Activated CD4-positive, alpha-beta T cell treated with anti-CD3 and anti-CD28 coated beads, Interleukin-2, amount 50 U/mL, for 24 hours (primary cell): ENCODE data around the gene RALGAPB.
"Not testable (repeated sequence)": the region's sequence is repeated elsewhere in the genome, so short reads cannot be mapped to it uniquely, and the experiment has no call there.

Source experiments
- DNase-seq, 2 donors: peaks; one replicate each; pipeline ENCODE4 v3.0.0-alpha.2; 2020; ENCODE audit warnings: low read depth in 1 of 2, low spot score in 1 of 2

RALGAPB gene

DNA sequence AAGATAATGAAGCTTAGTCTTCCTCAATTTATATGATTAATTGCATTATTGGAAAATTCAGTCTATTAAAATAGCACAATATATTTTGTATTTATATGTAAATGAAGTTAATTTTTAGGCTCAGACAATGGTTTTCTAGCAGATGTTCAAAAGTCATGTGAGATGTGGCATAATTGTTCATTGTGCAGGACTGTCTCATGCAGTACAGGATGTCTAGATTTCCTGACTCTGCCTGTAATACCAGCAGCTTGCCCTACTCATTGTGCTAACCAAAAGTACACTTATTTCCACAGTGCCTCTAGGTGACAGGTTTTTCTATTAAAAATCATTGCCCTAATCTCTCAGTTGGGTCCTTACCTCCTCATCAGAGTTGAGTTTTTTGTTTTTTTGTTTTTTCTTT is 12.4 kb downstream of the RALGAPB start:
- DNase-seq, result no peak

DNA sequence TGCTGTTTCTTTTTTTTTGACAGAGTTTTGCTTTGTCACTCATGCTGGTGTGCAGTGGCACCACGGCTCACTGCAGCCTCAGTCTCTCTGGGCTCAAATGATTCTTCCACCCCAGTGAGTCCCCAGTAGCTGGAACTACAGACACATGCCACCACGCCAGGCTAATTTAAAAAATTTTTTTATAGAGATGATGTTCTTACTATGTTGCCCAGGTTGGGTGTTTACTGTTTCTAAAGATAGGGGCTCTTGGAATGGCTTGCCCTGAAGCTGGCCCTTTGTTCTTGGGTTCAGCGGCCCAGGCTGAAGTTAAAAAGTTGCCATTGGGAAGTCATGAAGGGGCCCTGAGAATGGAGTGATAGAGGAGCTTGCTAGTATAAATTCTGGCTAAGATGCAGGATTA is 16.5 kb downstream of the RALGAPB start:
- DNase-seq, result no peak

DNA sequence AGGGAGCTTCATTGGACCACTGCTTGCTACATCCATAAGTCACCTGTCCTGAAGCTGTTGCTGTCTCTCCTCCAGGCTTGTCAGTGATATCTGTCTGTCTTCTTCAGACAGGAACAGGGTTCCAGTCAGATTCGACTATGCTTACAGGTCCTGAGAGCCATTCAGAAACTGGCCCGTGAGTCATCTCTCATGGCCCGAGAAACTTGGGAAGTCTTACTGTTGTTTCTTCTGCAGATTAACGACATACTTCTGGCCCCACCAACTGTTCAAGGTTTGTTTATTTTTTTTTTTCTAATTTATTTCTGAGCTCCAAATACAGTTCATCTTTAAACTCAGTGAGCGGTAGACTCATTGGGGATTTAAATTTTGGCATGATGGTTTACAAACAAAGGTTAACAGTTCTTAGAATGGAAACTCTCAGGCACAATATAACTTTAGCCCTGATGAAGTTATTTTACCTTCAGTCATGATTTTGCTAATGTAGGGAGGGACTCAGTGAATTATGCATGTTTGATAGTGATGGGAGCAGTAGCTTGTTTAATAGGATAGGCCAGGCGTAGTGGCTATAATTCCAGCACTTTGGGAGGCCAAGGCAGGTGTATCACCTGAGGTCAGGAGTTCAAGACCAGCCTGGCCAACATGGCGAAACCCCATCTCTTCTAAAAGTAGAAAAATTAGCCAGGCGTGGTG is 24.7 kb downstream of the RALGAPB start:
- DNase-seq, result no peak

- DNase-seq, result no peak
These were observed 26.3 kb downstream of the RALGAPB start for GRCh38 chr20:38498909-38499308.

GRCh38 chr20:38499366-38499765 is 26.7 kb downstream of the RALGAPB start:
- DNase-seq, result no peak

GRCh38 chr20:38501858-38502436 is 29.3 kb downstream of the RALGAPB start:
- no peak for DNase-seq

DNA sequence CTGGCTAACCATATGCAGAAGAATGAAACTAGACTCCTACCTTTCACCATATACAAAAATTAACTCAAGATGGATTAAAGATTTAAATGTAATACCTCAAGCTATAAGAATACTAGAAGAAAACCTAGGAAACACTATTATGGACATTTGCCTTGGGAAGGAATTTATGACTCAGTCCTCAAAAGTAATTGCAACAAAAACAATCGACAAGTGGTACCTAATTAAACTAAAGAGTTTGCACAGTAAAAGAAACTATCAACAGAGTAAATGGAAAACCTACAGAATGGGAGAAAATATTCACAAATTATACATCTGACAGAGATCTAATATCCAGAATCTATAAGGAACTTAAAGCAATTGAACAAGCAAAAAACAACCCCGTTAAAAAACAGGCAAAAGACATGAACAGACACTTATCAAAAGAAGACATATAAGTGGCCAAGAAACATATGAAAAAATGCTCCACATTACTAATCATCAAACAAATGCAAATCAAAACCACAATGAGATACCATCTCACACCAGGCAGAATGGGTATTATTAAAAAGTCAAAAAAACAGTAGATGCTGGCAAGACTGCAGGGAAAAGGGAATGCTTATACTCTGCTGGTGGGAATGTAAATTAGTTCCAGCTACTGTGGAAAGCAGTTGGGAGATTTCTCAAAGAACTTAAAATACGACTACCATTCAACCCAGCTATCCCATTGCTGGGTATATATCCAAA is 31.9 kb downstream of the RALGAPB start:
- DNase-seq, result no peak

DNA sequence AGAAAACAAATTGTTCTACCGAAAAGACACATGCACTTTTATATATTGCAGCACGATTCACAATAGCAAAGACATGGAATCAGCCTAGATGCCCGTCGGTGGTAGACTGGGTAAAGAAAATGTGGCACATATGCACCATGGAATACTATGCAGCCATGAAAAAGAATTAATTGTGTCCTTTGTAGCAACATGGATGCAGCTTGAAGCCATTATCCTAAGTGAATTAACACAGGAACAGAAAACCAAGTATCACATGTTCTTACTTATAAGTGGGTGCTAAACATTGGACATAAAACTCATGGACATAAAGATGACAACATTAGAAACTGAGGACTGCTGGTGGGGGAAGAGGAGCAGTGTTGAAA is 32.4 kb downstream of the RALGAPB start:
- no peak for DNase-seq

DNA sequence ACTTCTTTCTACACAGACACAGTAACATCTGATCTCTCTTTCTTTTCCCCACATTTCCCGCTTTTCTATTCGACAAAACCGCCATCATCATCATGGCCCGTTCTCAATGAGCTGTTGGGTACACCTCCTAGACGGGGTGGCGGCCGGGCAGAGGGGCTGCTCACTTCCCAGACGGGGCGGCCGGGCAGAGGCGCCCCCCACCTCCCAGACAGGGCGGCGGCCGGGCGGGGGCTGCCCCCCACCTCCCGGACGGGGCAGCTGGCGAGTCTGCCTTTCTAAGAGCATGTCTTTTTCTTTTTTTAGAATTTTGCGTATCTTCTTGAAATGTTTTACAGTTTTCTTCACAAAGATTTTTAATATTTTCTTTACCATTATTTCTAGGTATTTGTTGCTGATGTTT is 39.1 kb downstream of the RALGAPB start:
- not testable (repeated sequence) for DNase-seq

DNA sequence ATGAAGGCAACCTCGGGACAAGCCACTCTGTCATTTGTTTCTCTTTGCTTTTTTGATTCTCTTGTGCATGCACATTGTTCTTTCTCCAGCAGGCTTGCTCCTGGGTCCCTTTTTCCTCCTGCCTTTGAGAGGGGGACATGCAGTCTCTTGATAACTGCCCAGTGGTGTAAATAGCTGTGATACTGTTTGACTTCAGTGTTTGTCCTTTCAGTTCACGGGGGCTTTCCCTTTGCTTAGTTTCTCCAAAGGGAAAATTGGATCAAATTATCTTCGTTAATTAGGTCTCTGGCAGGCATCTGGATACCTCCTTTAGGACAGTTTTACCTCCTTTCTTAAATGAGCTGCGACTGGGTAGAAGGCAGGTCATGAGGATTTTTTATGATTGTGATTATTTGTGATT is 41.5 kb downstream of the RALGAPB start:
- DNase-seq, result no peak

DNA sequence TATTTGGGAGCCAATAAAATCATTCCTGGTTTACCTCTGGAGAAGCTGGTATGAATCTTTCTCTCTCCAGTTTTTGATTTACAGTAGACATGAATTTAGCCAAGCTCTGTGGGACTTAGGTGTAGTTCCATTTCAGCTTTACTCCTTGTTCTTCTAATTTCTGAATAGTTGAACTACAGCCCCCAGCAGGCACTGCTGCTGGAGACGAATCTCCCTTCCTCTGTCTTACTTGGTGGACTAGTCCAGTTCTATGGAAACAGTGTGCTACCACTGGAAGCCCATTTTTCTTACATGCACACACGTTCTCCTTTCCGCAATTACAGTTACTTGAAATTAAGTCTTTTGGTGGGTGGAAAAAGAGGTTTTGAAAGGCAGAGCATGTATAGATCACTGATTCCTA is 42.3 kb downstream of the RALGAPB start:
- no peak for DNase-seq

DNA sequence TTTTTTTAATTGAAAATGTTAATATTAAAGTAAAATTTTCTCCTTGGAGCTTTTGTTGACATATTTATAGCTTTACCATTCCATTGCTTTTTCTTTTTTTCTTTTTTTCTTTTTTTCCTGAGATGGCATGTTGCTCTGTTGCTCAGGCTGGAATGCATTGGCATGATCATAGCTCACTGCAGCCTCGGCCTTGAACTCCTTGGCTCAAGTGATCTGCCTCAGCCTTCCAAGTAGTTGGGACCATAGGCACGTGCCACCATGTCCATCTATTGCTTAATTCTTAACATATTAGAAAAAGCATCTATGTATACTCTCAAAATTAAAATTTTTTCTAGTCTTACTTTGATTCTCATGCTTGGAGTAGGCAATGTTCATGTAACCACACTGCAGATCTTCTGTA is 43.0 kb downstream of the RALGAPB start:
- no peak for DNase-seq

- DNase-seq, result no peak
These were observed 46.8 kb downstream of the RALGAPB start for GRCh38 chr20:38519426-38519825.

GRCh38 chr20:38520261-38520660 is 47.6 kb downstream of the RALGAPB start:
- DNase-seq, result no peak

- DNase-seq, result no peak
These were observed 51.1 kb downstream of the RALGAPB start for GRCh38 chr20:38523697-38524096.

DNA sequence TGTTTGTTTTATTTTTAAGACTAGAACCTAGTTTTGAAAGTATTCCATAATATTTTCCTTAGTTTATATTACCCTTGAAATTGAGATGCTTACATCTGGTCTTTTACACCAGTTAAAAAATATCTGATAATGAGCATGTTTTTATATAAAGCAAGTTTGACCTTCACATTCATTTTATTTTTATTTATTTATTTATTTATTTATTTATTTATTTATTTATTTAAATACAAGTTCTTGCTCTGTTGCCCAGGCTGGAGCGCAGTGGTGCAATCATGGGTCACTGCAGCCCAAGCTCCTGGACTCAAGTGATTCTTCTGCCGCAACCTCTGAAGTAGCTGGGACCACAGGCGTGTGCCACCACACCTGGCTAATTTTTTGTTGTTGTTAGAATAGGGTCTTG is 55.5 kb downstream of the RALGAPB start:
- no peak for DNase-seq

- no peak for DNase-seq
These were observed 58.4 kb downstream of the RALGAPB start for GRCh38 chr20:38531021-38531420.

- no peak for DNase-seq
These were observed 62.1 kb downstream of the RALGAPB start for GRCh38 chr20:38534756-38535155.

- DNase-seq, result no peak
These were observed 63.7 kb downstream of the RALGAPB start for GRCh38 chr20:38536310-38536709.

DNA sequence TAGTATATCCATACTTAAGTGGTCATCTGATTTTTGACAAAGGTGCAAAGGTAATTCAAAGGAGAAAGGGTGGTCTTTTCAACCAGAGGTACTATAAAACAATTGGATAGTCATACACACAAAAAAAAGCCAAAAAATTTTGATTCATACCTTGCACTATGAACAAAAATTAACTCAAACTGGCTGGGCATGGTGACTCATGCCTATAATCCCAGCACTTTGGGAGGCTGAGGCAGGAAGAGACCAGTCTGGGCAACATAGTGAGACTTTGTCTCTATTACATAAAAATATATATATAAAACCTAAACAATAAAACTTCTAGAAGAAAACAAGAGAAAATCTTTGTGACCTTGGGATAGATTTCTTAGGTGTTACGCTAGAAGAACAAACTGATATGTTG is 64.5 kb downstream of the RALGAPB start:
- DNase-seq, result no peak

- DNase-seq, result no peak
These were observed 66.1 kb downstream of the RALGAPB start for GRCh38 chr20:38538789-38539188.

DNA sequence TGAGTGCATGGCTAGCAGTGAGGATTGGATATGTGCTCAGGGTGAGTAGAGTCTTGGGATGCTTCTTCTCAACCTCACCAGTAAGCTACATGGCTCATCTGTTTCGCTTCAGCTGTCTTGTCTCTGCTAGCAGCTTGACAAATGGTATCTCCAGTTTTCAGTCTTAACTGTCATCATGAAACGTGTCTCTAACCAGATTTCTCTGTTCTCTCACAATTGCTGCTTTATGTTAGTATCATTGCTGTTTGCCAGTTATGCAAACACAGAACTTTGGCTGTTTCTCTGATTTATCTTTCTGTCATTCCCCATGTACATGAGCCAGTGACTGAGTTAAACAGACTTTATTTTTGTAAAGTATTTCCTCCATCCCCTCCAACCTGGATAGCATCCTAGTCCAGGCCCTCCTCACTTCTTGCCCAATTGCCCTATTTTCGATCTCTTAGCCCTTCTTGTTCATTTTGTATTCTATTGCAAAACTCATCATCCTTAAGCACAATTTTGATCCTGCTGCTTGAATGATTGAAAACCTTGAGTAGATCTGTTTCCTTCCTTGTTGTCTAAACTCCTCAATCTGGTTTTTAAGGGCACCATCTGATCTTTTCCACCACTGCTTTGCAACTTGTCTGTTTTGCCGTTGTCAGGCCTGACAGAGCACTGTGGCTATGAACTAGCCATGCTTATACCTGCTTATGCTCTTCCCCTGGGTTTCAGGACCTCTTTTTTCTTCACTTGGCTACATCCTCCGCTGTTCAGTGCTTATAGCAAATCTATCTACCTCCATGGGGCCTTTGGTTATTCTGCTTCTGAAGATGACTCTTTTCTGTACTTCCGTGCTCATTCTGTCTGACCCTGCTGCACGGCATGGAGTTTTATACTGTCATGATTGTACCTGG is 70.6 kb downstream of the RALGAPB start:
- no peak for DNase-seq
